ENCODE measurements around the gene UBAC2.

Gene UBAC2

GRCh38 chr13:99271249-99271648 is 70.6 kb downstream of the UBAC2 start:
- DNase-seq (ENCODE audit: low read depth in 2 of 2) = no peak

- no peak for DNase-seq (ENCODE audit: low read depth in 2 of 2)
These were observed 71.8 kb downstream of the UBAC2 start for GRCh38 chr13:99272481-99272880.

GRCh38 chr13:99273128-99273527 is 72.5 kb downstream of the UBAC2 start:
- no peak for DNase-seq (ENCODE audit: low read depth in 2 of 2)

- DNase-seq (ENCODE audit: low read depth in 2 of 2) = no peak
These were observed 74.4 kb downstream of the UBAC2 start for GRCh38 chr13:99275093-99275469.

GRCh38 chr13:99276706-99277105 is 76.1 kb downstream of the UBAC2 start:
- DNase-seq (ENCODE audit: low read depth in 2 of 2) = no peak

GRCh38 chr13:99277629-99278028 is 77.0 kb downstream of the UBAC2 start:
- no peak for DNase-seq (ENCODE audit: low read depth in 2 of 2)

GRCh38 chr13:99278200-99278599 is 77.5 kb downstream of the UBAC2 start:
- DNase-seq (ENCODE audit: low read depth in 2 of 2) = no peak

GRCh38 chr13:99278843-99279242 is 78.2 kb downstream of the UBAC2 start:
- DNase-seq (ENCODE audit: low read depth in 2 of 2) = no peak

- no peak for DNase-seq (ENCODE audit: low read depth in 2 of 2)
These were observed 79.0 kb downstream of the UBAC2 start for GRCh38 chr13:99279637-99280036.

- no peak for DNase-seq (ENCODE audit: low read depth in 2 of 2)
These were observed 79.5 kb downstream of the UBAC2 start for GRCh38 chr13:99280166-99280565.

- no peak for DNase-seq (ENCODE audit: low read depth in 2 of 2)
These were observed 81.2 kb downstream of the UBAC2 start for GRCh38 chr13:99281811-99282263.

- no peak for DNase-seq (ENCODE audit: low read depth in 2 of 2)
These were observed 81.9 kb downstream of the UBAC2 start for GRCh38 chr13:99282264-99283231.

- no peak for DNase-seq (ENCODE audit: low read depth in 2 of 2)
These were observed 85.0 kb downstream of the UBAC2 start for GRCh38 chr13:99285432-99286182.

GRCh38 chr13:99287551-99287950 is 86.9 kb downstream of the UBAC2 start:
- no peak for DNase-seq (ENCODE audit: low read depth in 2 of 2)

GRCh38 chr13:99288089-99288488 is 87.4 kb downstream of the UBAC2 start:
- DNase-seq (ENCODE audit: low read depth in 2 of 2) = no peak

- DNase-seq (ENCODE audit: low read depth in 2 of 2) = no peak
These were observed 88.6 kb downstream of the UBAC2 start for GRCh38 chr13:99289271-99289670.

- no peak for DNase-seq (ENCODE audit: low read depth in 2 of 2)
These were observed 89.2 kb downstream of the UBAC2 start for GRCh38 chr13:99289674-99290337.

- DNase-seq (ENCODE audit: low read depth in 2 of 2) = no peak
These were observed 90.2 kb downstream of the UBAC2 start for GRCh38 chr13:99290894-99291293.

- no peak for DNase-seq (ENCODE audit: low read depth in 2 of 2)
These were observed 92.5 kb downstream of the UBAC2 start for GRCh38 chr13:99293178-99293577.

GRCh38 chr13:99294198-99294597 is 93.5 kb downstream of the UBAC2 start:
- DNase-seq (ENCODE audit: low read depth in 2 of 2) = no peak

- no peak for DNase-seq (ENCODE audit: low read depth in 2 of 2)
These were observed 94.3 kb downstream of the UBAC2 start for GRCh38 chr13:99294958-99295357.

All from stimulated activated CD4-positive, alpha-beta T cell treated with anti-CD3 and anti-CD28 coated beads, Interleukin-1b, Interleukin-23, amount 100 ng/mL, for 1 hour (primary cell).